ENCODE data around the gene C12orf43.

The C12orf43 gene

GRCh38 chr12:121013715-121014114 is 2.6 kb downstream of the C12orf43 start:
- Mint-ChIP-seq H3K4me3 (no peak overlapping the region), H3K27me3 (no peaks in the 10 kb centered on the region), H3K4me1 (ENCODE audit: low read depth) (peaks cover 23% of the 10 kb centered on the region), H3K36me3 (ENCODE audit: low read depth) (peaks cover 38% of the 10 kb centered on the region), H3K9me3 (no peaks in the 10 kb centered on the region), H3K27ac (no peak overlapping the region)

DNA sequence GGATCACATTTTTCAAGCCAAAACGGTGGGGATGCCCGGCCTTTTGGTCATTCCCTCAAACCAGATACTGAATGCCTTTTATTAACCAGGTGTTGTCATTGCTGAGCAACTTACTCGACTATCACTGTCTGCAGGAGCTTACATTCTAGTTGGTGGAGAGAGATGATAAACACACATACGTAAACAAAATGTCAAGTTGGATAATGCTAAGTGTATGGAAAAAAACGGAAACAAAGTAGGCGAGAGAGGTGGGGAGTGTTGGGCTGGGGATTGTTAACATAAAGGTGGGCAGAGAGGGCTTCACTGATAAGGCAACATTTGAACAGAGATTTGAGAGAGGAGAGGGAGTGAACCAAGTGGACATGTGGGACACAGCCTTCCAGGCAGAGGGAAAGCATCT is 4.5 kb downstream of the C12orf43 start:
- Mint-ChIP-seq H3K9me3 (no peaks in the 10 kb centered on the region), H3K4me3 (no peak overlapping the region), H3K4me1 (ENCODE audit: low read depth) (peaks cover 23% of the 10 kb centered on the region), H3K36me3 (ENCODE audit: low read depth) (peaks cover 50% of the 10 kb centered on the region), H3K27me3 (no peaks in the 10 kb centered on the region), H3K27ac (no peak overlapping the region)

DNA sequence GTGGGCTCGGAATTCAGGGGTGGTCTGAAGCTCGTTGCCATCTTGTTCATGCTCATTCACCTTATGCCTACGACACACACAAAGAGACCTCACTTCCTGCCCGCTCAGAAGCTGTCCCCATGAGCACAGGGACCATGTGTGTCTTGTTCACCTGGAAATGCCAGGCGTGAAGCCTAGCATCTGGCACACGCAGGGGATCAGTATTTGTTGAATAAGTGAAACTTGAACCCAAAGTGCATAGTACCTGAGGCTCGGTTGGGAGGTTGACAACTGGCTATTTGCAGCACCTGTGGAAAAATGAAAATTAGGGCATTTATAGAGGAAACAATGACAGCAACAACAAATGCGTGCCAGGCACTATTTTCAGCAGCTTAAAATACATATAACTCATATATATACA is 5.4 kb downstream of the C12orf43 start:
- H3K27ac Mint-ChIP-seq = no peak overlapping the region
- H3K9me3 Mint-ChIP-seq = no peaks in the 10 kb centered on the region
- H3K4me1 Mint-ChIP-seq (ENCODE audit: low read depth) = peaks cover 16% of the 10 kb centered on the region
- H3K36me3 Mint-ChIP-seq (ENCODE audit: low read depth) = peaks cover 57% of the 10 kb centered on the region
- no peak overlapping the region for H3K4me3 Mint-ChIP-seq
- no peaks in the 10 kb centered on the region for H3K27me3 Mint-ChIP-seq

- Mint-ChIP-seq H3K9me3 (no peaks in the 10 kb centered on the region), H3K4me1 (ENCODE audit: low read depth) (peaks cover 5% of the 10 kb centered on the region), H3K27me3 (no peaks in the 10 kb centered on the region), H3K4me3 (no peak overlapping the region), H3K27ac (no peak overlapping the region), H3K36me3 (ENCODE audit: low read depth) (peaks cover 64% of the 10 kb centered on the region)
Observed at GRCh38 chr12:121009741-121010140, 6.5 kb downstream of the C12orf43 start.

GRCh38 chr12:121008347-121009098 is 7.8 kb downstream of the C12orf43 start:
- Mint-ChIP-seq H3K4me1 (ENCODE audit: low read depth) (peaks cover under 1% of the 10 kb centered on the region), H3K36me3 (ENCODE audit: low read depth) (peaks cover 71% of the 10 kb centered on the region), H3K27me3 (no peaks in the 10 kb centered on the region), H3K27ac (no peak overlapping the region), H3K9me3 (no peaks in the 10 kb centered on the region), H3K4me3 (no peak overlapping the region)

DNA sequence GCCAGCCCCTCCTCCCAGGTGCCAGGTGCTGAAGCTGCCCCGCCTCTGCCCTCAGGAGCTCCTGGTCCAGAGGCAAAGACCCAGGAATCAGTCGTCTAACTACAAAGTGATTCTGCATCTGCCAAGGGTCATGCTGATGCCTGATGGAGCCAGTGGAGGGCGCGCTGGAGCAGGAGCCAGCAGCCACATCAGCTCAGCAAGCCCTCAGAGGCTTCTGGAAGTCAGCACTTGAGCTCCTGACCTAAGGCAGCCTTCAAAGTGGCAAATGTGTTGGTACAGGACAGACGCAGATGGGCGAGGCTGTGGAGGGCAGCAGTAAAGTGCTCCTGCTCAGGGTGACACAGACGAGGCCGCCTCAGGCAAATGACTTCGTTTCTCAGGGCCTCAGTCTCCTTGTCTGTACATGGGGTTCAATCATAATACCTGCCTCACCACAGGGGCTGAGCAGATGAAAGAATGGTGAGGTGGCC is 10.9 kb downstream of the C12orf43 start:
- Mint-ChIP-seq H3K4me3 (no peak overlapping the region), H3K27me3 (no peaks in the 10 kb centered on the region), H3K27ac (no peak overlapping the region), H3K36me3 (ENCODE audit: low read depth) (peaks cover 60% of the 10 kb centered on the region), H3K4me1 (ENCODE audit: low read depth) (no peaks in the 10 kb centered on the region), H3K9me3 (no peaks in the 10 kb centered on the region)

- no peaks in the 10 kb centered on the region for H3K9me3 Mint-ChIP-seq
- H3K27ac Mint-ChIP-seq = no peak overlapping the region
- peaks cover 52% of the 10 kb centered on the region for H3K36me3 Mint-ChIP-seq (ENCODE audit: low read depth)
- H3K4me1 Mint-ChIP-seq (ENCODE audit: low read depth) = no peaks in the 10 kb centered on the region
- H3K4me3 Mint-ChIP-seq = no peak overlapping the region
- H3K27me3 Mint-ChIP-seq = no peaks in the 10 kb centered on the region
Observed at GRCh38 chr12:121004253-121004815, 12.0 kb downstream of the C12orf43 start.

- Mint-ChIP-seq H3K9me3 (no peaks in the 10 kb centered on the region), H3K36me3 (ENCODE audit: low read depth) (peaks cover 45% of the 10 kb centered on the region), H3K4me1 (ENCODE audit: low read depth) (no peaks in the 10 kb centered on the region), H3K4me3 (no peak overlapping the region), H3K27ac (no peak overlapping the region), H3K27me3 (no peaks in the 10 kb centered on the region)
Observed at GRCh38 chr12:121003650-121004049, 12.6 kb downstream of the C12orf43 start.

DNA sequence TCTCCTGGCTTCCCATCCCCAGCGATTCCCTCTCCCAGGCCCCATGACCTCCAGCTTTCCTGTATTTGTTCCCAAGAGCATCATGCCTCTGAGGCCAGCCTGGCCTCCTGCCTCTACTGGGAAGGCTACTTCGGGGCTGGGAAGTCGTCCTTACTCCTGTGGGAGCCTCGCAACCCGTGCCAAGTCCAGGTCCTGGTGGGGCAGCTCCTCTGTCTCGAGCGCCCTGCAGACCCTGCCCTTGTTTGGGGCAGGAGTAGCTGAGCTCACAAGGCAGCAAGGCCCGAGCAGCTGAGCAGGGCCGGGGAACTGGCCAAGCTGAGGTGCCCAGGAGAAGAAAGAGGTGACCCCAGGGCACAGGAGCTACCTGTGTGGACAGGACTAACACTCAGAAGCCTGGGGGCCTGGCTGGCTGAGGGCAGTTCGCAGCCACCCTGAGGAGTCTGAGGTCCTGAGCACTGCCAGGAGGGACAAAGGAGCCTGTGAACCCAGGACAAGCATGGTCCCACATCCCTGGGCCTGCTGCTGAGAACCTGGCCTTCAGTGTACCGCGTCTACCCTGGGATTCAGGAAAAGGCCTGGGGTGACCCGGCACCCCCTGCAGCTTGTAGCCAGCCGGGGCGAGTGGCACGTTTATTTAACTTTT is 14.3 kb downstream of the C12orf43 start:
- Mint-ChIP-seq H3K27ac (no peak overlapping the region), H3K27me3 (no peaks in the 10 kb centered on the region), H3K36me3 (ENCODE audit: low read depth) (peaks cover 35% of the 10 kb centered on the region), H3K4me3 (no peak overlapping the region), H3K4me1 (ENCODE audit: low read depth) (no peaks in the 10 kb centered on the region), H3K9me3 (no peaks in the 10 kb centered on the region)

GRCh38 chr12:121001060-121001459 is 15.2 kb downstream of the C12orf43 start:
- H3K36me3 Mint-ChIP-seq (ENCODE audit: low read depth) = peaks cover 27% of the 10 kb centered on the region
- no peak overlapping the region for H3K27ac Mint-ChIP-seq
- H3K27me3 Mint-ChIP-seq = no peaks in the 10 kb centered on the region
- no peak overlapping the region for H3K4me3 Mint-ChIP-seq
- H3K9me3 Mint-ChIP-seq = no peaks in the 10 kb centered on the region
- no peaks in the 10 kb centered on the region for H3K4me1 Mint-ChIP-seq (ENCODE audit: low read depth)

GRCh38 chr12:121000530-121000929 is 15.8 kb downstream of the C12orf43 start:
- H3K4me3 Mint-ChIP-seq = no peak overlapping the region
- H3K9me3 Mint-ChIP-seq = no peaks in the 10 kb centered on the region
- no peak overlapping the region for H3K27ac Mint-ChIP-seq
- peaks cover 26% of the 10 kb centered on the region for H3K36me3 Mint-ChIP-seq (ENCODE audit: low read depth)
- no peaks in the 10 kb centered on the region for H3K4me1 Mint-ChIP-seq (ENCODE audit: low read depth)
- no peaks in the 10 kb centered on the region for H3K27me3 Mint-ChIP-seq

- H3K36me3 Mint-ChIP-seq (ENCODE audit: low read depth) = peaks cover 18% of the 10 kb centered on the region
- no peak overlapping the region for H3K4me3 Mint-ChIP-seq
- H3K27ac Mint-ChIP-seq = no peak overlapping the region
- no peaks in the 10 kb centered on the region for H3K9me3 Mint-ChIP-seq
- H3K27me3 Mint-ChIP-seq = peaks cover 9% of the 10 kb centered on the region
- no peaks in the 10 kb centered on the region for H3K4me1 Mint-ChIP-seq (ENCODE audit: low read depth)
Observed at GRCh38 chr12:120999191-121000120, 16.8 kb downstream of the C12orf43 start.

GRCh38 chr12:120998435-120998834 is 17.9 kb downstream of the C12orf43 start:
- no peaks in the 10 kb centered on the region for H3K9me3 Mint-ChIP-seq
- no peaks in the 10 kb centered on the region for H3K4me1 Mint-ChIP-seq (ENCODE audit: low read depth)
- no peak overlapping the region for H3K27ac Mint-ChIP-seq
- peaks cover 10% of the 10 kb centered on the region for H3K36me3 Mint-ChIP-seq (ENCODE audit: low read depth)
- H3K4me3 Mint-ChIP-seq = no peak overlapping the region
- H3K27me3 Mint-ChIP-seq = peaks cover 9% of the 10 kb centered on the region

- Mint-ChIP-seq H3K9me3 (no peaks in the 10 kb centered on the region), H3K4me3 (no peak overlapping the region), H3K27me3 (peaks cover 9% of the 10 kb centered on the region), H3K27ac (no peak overlapping the region), H3K36me3 (ENCODE audit: low read depth) (peaks cover 3% of the 10 kb centered on the region), H3K4me1 (ENCODE audit: low read depth) (no peaks in the 10 kb centered on the region)
Observed at GRCh38 chr12:120997448-120997847, 18.8 kb downstream of the C12orf43 start.

Data from stimulated activated naive CD8-positive, alpha-beta T cell treated with anti-CD3 and anti-CD28 coated beads, Interleukin-15, Interleukin-2, amounts not matched to agents 100 ng/mL and 50 ng/mL, for 24 hours (primary cell).